ENCODE data around the gene HCK. TPM values are rescaled to one million over a fixed set of nuclear protein-coding genes. Genes with fewer than 3 reads are reported as not detected.
"Not testable (repeated sequence)": the region's sequence is repeated elsewhere in the genome, so short reads cannot be mapped to it uniquely, and the experiment has no call there.

Gene HCK
- total RNA-seq, 2 experiments from 2014 or later: not detected

- Mint-ChIP-seq H3K4me1 (ENCODE audit: low read depth) (no peaks in the 10 kb centered on the region), H3K36me3 (ENCODE audit: low read depth) (no peaks in the 10 kb centered on the region), H3K4me3 (no peak overlapping the region), H3K27ac (no peak overlapping the region), H3K9me3 (no peaks in the 10 kb centered on the region), H3K27me3 (ENCODE audit: low read depth) (peaks cover 11% of the 10 kb centered on the region)
- CTCF ChIA-PET: interaction anchor here (0.6 to 2.2 kb wide), 4 partner anchors 13 to 181 kb away, joined by 3 to 8 read pairs (median 4); no protein-coding TSS in a partner anchor
- DNase-seq: no peak
- intact Hi-C loops (cut with micrococcal nuclease): loop anchor here (10.0 kb wide), 1 partner anchor 451 kb away; no protein-coding TSS in a partner anchor
Measured at GRCh38 chr20:32033316-32033715, 18.7 kb upstream of the HCK start.

DNA sequence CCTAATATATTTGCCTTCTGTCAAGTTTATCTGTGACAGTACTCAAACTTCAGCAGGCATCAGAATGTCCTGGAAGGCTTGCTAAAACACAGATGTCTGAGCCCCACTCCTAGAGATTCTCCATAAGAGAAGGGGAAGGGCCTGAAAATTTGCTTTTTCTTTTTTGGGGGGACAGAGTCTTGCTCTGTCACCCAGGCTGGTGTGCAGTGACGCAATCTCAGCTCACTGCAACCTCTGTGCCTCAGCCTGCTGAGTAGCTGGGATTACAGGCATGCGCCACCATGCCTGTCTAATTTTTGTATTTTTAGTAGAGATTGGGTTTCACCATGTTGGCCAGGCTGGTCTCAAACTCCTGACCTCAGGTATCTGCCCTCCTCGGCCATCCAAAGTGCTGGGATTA is 18.3 kb upstream of the HCK start:
- H3K36me3 Mint-ChIP-seq (ENCODE audit: low read depth); H3K27ac Mint-ChIP-seq; H3K9me3 Mint-ChIP-seq; H3K4me3 Mint-ChIP-seq; DNase-seq; H3K4me1 Mint-ChIP-seq (ENCODE audit: low read depth): not testable (repeated sequence)
- peaks cover 11% of the 10 kb centered on the region for H3K27me3 Mint-ChIP-seq (ENCODE audit: low read depth)
- CTCF ChIA-PET: interaction anchor here (0.6 to 2.2 kb wide), 4 partner anchors 14 to 810 kb away, joined by 3 to 8 read pairs (median 4); no protein-coding TSS in a partner anchor
- intact Hi-C loops (cut with micrococcal nuclease): loop anchor here (10.0 kb wide), 1 partner anchor 451 kb away; no protein-coding TSS in a partner anchor

DNA sequence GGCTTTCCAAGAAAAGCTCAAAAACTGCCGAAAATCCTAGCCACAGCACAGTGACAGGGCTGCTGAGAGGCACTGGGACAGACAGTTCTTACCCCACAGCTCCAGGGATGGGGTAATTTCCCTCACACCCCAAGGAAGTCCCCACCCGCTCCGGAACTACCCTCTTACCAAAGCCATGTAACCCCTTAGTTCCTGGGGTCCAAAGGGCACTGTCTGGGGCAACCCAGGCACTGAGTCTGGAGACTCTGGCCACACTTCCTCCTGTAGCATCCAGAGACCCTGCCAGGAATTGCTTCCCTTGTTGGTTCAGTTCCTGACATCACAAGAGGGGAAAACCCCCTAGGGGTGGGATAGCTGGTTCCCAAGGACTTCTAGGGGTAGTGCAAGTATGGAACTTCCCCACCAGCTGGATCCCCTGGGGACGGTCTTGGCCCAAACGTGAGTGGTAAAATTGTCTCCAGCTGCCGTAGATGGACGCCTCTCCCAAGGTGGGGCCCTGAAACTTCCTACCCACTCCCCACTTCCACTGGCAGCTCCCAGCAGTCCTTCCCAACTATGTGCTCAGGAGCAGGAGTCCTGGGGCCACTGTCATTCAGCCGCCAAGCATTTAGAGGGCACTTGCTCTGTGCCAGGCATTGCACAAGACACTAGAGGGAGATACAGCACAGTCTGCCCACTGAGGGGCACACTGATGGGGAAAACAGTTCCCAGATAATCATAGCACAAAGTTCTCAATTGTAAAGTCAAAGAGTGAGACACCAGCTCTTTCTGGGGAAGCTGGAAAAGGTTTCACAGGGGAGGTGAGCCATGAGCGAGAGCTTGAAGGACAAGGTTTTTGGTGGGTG is 17.2 kb upstream of the HCK start:
- Mint-ChIP-seq H3K27me3 (ENCODE audit: low read depth) (peaks cover 11% of the 10 kb centered on the region), H3K9me3 (no peaks in the 10 kb centered on the region), H3K4me3 (no peak overlapping the region), H3K27ac (no peak overlapping the region), H3K36me3 (ENCODE audit: low read depth) (no peaks in the 10 kb centered on the region), H3K4me1 (ENCODE audit: low read depth) (no peaks in the 10 kb centered on the region)
- intact Hi-C loops (cut with micrococcal nuclease): loop anchor here (1.0 to 10.0 kb wide), 2 partner anchors 57 to 450 kb away; no protein-coding TSS in a partner anchor
- DNase-seq: no peak
- CTCF ChIA-PET: interaction anchor here (0.6 to 2.2 kb wide), 11 partner anchors 9 to 809 kb away, joined by 3 to 10 read pairs (median 3); no protein-coding TSS in a partner anchor

DNA sequence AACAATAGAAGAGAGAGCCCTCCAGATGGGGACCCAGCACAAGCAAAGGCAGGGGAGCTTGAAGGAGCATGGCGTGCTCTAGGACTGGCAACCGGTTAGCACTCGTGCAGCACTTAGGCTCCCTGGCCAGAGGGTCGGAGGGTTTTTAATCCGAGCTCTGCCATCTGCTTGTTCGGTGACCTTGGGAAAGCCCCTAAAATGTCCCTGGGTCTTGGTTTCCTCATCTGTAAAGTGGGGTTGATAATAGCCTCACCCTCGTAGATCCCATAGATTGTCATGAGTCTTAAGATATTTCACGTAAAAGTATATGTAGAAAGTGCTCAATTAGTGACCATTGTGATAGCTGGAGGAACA is 16.6 kb upstream of the HCK start:
- CTCF ChIA-PET: interaction anchor here (1.0 to 1.8 kb wide), 6 partner anchors 22 to 487 kb away, joined by 3 to 10 read pairs (median 4); no protein-coding TSS in a partner anchor
- intact Hi-C loops (cut with micrococcal nuclease): loop anchor here (1.0 to 10.0 kb wide), 2 partner anchors 57 to 449 kb away; no protein-coding TSS in a partner anchor
- Mint-ChIP-seq H3K36me3 (ENCODE audit: low read depth) (no peaks in the 10 kb centered on the region), H3K4me1 (ENCODE audit: low read depth) (no peaks in the 10 kb centered on the region), H3K27me3 (ENCODE audit: low read depth) (peaks cover 11% of the 10 kb centered on the region), H3K9me3 (no peaks in the 10 kb centered on the region), H3K27ac (no peak overlapping the region), H3K4me3 (no peak overlapping the region)
- DNase-seq: no peak

DNA sequence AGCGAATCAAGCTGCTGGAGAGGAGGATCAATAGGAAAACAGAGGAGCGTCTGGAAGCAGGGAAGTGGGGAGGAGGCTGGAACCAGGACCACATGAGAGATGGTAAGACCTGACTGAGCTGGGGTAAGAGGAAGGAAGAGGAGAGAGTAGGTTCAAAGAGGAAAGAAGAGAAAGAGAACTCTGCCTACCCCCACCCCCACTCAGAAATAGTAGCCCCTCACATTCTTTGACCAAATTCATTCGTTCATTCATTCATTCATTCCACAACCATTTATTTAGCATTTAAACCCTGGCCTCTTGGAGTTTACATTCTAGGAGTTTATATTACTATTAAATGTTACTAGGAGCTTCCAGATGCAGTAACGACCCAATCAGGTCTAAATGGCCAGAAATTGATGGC is 15.8 kb upstream of the HCK start:
- CTCF ChIA-PET: interaction anchor here (0.5 to 1.4 kb wide), 3 partner anchors 48 to 184 kb away, joined by 3 to 4 read pairs (median 3); no protein-coding TSS in a partner anchor
- intact Hi-C loops (cut with micrococcal nuclease): loop anchor here (10.0 kb wide), 1 partner anchor 449 kb away; no protein-coding TSS in a partner anchor
- Mint-ChIP-seq H3K9me3 (no peaks in the 10 kb centered on the region), H3K27me3 (ENCODE audit: low read depth) (peaks cover 19% of the 10 kb centered on the region), H3K36me3 (ENCODE audit: low read depth) (no peaks in the 10 kb centered on the region), H3K4me3 (no peak overlapping the region), H3K27ac (no peak overlapping the region), H3K4me1 (ENCODE audit: low read depth) (no peaks in the 10 kb centered on the region)
- DNase-seq: no peak

DNA sequence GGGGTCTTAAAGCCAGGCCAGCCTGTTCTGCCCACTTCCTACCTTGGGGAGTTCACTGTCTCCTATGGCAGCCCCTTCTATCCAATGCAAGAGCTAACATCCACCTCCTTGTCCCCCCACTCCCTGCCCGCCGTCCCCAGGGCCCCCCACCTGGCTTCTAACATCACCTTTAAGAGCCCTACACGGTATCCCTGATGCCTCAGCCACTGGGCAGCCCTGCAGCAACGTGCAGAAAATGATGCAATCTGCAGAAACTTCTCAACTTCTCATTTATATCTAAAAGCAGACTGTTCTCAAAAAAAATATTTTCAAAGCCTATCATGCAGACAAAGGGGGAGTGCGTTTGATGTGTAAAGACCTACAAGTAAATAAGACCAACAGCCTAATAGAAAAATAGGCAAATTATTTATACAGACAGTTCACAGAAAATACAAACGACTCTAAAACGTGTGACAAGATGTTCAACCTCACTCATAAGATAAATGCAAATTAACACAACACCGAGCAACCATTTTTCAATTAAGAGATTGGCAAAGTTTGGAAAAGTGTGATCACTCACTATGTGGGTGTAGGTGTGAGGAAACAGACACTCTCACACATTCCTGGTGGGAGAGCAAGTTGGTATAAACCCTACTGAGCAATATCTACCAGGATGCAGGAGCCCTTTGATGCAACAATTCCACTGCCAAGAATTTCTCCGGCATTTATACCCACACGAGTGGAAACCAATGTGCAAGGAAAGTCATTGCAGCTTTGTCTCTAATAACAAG is 15.1 kb upstream of the HCK start:
- Mint-ChIP-seq H3K27me3 (ENCODE audit: low read depth) (peaks cover 21% of the 10 kb centered on the region), H3K36me3 (ENCODE audit: low read depth) (no peaks in the 10 kb centered on the region), H3K27ac (no peak overlapping the region), H3K4me1 (ENCODE audit: low read depth) (no peaks in the 10 kb centered on the region), H3K4me3 (no peak overlapping the region), H3K9me3 (no peaks in the 10 kb centered on the region)
- CTCF ChIA-PET: interaction anchor here (0.5 to 0.9 kb wide), 4 partner anchors 16 to 296 kb away, joined by 3 to 6 read pairs (median 4); no protein-coding TSS in a partner anchor
- intact Hi-C loops (cut with micrococcal nuclease): loop anchor here (10.0 kb wide), 1 partner anchor 448 kb away; no protein-coding TSS in a partner anchor
- DNase-seq: no peak

DNA sequence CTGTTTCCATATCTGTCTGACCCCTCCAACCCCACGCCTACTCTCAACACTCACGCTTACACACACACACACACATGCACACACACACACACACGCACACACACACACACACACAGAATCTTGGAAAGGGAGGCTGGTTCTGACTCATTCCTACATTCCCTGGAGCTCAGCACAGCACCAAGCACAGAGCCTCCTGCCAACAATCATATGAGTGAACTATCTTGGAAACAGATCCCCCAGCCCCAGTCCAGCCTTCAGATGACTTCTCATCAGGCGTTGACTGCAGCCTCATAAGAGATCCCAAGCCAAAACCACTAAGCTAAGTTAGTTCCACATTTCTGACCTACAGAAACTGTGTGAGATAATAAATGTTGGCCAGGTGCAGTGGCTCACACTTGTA is 14.1 kb upstream of the HCK start:
- no peak for DNase-seq

DNA sequence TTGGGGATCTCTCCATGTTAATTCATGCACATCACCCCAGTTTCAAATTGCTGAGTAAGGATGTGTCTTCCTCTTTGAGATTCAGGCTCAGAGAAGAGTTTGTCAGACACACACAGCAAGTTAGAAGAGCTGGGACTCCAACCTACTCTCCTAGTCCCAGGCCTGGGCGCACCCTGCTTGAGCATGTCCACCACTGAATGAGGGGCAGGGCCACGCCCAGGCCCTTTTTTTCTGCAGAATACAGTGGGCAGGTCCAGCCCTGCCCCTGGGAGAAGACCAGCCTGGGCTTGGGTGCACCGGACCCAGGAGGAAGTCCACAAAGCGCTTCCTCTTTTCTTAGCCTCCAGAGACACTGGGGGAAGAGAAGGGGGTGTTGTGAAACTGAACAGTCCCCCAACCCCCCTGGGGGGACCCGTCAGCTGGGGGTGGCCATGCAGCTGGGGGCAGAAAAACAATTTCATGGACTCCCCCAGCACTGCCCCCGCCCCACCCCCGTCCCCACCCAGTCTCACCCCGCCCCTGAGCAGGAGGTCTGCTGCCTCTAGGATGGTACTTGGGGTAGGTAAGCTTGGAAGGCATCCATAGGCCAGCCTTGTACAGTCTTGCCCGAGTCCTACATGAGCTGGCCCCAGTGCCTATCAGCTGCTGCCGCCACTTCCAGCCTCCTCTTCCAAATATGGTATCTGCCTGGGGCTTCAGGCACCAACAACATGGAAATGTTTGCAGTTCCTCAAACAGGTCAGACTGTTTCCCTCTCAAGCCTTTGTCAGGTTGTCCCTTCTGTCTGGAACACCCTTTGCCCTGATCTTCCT is 11.7 kb upstream of the HCK start:
- DNase-seq: no peak
- Mint-ChIP-seq H3K4me1 (ENCODE audit: low read depth) (no peaks in the 10 kb centered on the region), H3K27me3 (ENCODE audit: low read depth) (peaks cover 24% of the 10 kb centered on the region), H3K4me3 (no peak overlapping the region), H3K9me3 (no peaks in the 10 kb centered on the region), H3K36me3 (ENCODE audit: low read depth) (no peaks in the 10 kb centered on the region), H3K27ac (no peak overlapping the region)
- CTCF ChIA-PET: interaction anchor here (0.7 to 0.9 kb wide), 3 partner anchors 11 to 881 kb away, joined by 3 read pairs; no protein-coding TSS in a partner anchor
- intact Hi-C loops (cut with micrococcal nuclease): no loop called here

More for the DNA sequence above, 14.1 kb upstream of the HCK start:
- H3K27me3 Mint-ChIP-seq (ENCODE audit: low read depth): peaks cover 21% of the 10 kb centered on the region
- no peaks in the 10 kb centered on the region for H3K9me3 Mint-ChIP-seq
- CTCF ChIA-PET: interaction anchor here (0.8 to 0.9 kb wide), 2 partner anchors 15 to 85 kb away, joined by 4 to 6 read pairs; no protein-coding TSS in a partner anchor
- intact Hi-C loops (cut with micrococcal nuclease): loop anchor here (10.0 kb wide), 1 partner anchor 447 kb away; no protein-coding TSS in a partner anchor
- H3K4me3 Mint-ChIP-seq: no peak overlapping the region
- no peaks in the 10 kb centered on the region for H3K4me1 Mint-ChIP-seq (ENCODE audit: low read depth)
- H3K27ac Mint-ChIP-seq: no peak overlapping the region
- H3K36me3 Mint-ChIP-seq (ENCODE audit: low read depth): no peaks in the 10 kb centered on the region

GRCh38 chr20:32045999-32046398 is 6.0 kb upstream of the HCK start:
- Mint-ChIP-seq H3K27me3 (ENCODE audit: low read depth) (peaks cover 35% of the 10 kb centered on the region), H3K9me3 (no peaks in the 10 kb centered on the region), H3K36me3 (ENCODE audit: low read depth) (no peaks in the 10 kb centered on the region), H3K27ac (no peak overlapping the region), H3K4me1 (ENCODE audit: low read depth) (no peaks in the 10 kb centered on the region), H3K4me3 (no peak overlapping the region)
- intact Hi-C loops (cut with micrococcal nuclease): no loop called here
- no peak for DNase-seq
- CTCF ChIA-PET: interaction anchor here (0.7 to 1.2 kb wide), 3 partner anchors 14 to 46 kb away, joined by 3 to 6 read pairs (median 3); no protein-coding TSS in a partner anchor

GRCh38 chr20:32050324-32050841 is 1.7 kb upstream of the HCK start:
- Mint-ChIP-seq H3K27me3 (ENCODE audit: low read depth) (peaks cover 52% of the 10 kb centered on the region), H3K27ac (no peak overlapping the region), H3K36me3 (ENCODE audit: low read depth) (no peaks in the 10 kb centered on the region), H3K9me3 (no peaks in the 10 kb centered on the region), H3K4me1 (ENCODE audit: low read depth) (peaks cover 11% of the 10 kb centered on the region), H3K4me3 (no peak overlapping the region)
- intact Hi-C loops (cut with micrococcal nuclease): no loop called here
- no peak for DNase-seq
- CTCF ChIA-PET: no interaction called here

GRCh38 chr20:32050851-32051556 is 1.0 kb upstream of the HCK start:
- Mint-ChIP-seq H3K4me1 (ENCODE audit: low read depth) (peaks cover 11% of the 10 kb centered on the region), H3K36me3 (ENCODE audit: low read depth) (no peaks in the 10 kb centered on the region), H3K4me3 (no peak overlapping the region), H3K27me3 (ENCODE audit: low read depth) (peaks cover 48% of the 10 kb centered on the region), H3K9me3 (no peaks in the 10 kb centered on the region), H3K27ac (no peak overlapping the region)
- DNase-seq: no peak
- intact Hi-C loops (cut with micrococcal nuclease): no loop called here
- CTCF ChIA-PET: no interaction called here
